Measurements from ENCODE around the gene NMNAT3. TPM values are rescaled to one million over a fixed set of nuclear protein-coding genes. Genes with fewer than 3 reads are reported as not detected.

The NMNAT3 gene
- polyA plus RNA-seq, 1 donor (not counting 4 experiments of a cell fraction or from before 2014, with no cell fraction given): 1.6 TPM

- H3K4me1 ChIP-seq (ENCODE audit: control insufficient read depth, extremely low read depth, insufficient read depth, low read length): peaks cover 5% of the 10 kb centered on the region
- no peaks in the 10 kb centered on the region for H4K20me1 ChIP-seq (ENCODE audit: control insufficient read depth, extremely low read depth, insufficient read depth, low read length)
- H3K4me2 ChIP-seq (ENCODE audit: control insufficient read depth, extremely low read depth, insufficient read depth, low read depth, low read length): no peak overlapping the region
- no peak overlapping the region for H3K9ac ChIP-seq (ENCODE audit: control insufficient read depth, extremely low read depth, insufficient read depth, low read length)
- H3K9me3 ChIP-seq (ENCODE audit: control insufficient read depth, low read depth, low read length): no peaks in the 10 kb centered on the region
- no peak overlapping the region for H3K4me3 ChIP-seq (ENCODE audit: control insufficient read depth in 2 of 3, extremely low read depth in 1 of 3, insufficient read depth in 2 of 3, low read depth in 1 of 3, low read length in 3 of 3)
- no peak overlapping the region for H2AFZ ChIP-seq (ENCODE audit: control insufficient read depth, low read length)
- no peaks in the 10 kb centered on the region for H3K79me2 ChIP-seq (ENCODE audit: control insufficient read depth, insufficient read depth, low read length)
- no peak overlapping the region for H3K27ac ChIP-seq (ENCODE audit: control insufficient read depth, insufficient read depth, low read length)
- no peaks in the 10 kb centered on the region for H3K9me1 ChIP-seq (ENCODE audit: control insufficient read depth, extremely low read depth, insufficient read depth, low read length)
- TF ChIP-seq EZH2 (IDR thresholded peaks at IDR 0.05; ENCODE audit: low read length): no peak
- peak; percentile 13 to 41 (median 33) for TF ChIP-seq CTCF (optimal IDR thresholded peaks at IDR 0.05 in 1 of 3, IDR thresholded peaks at IDR 0.05 in 1 of 3, conservative IDR thresholded peaks at IDR 0.05 in 1 of 3; ENCODE audit: extremely low read depth in 1 of 3, insufficient read depth in 2 of 3, low read length in 3 of 3)
- no peaks in the 10 kb centered on the region for H3K36me3 ChIP-seq (ENCODE audit: control insufficient read depth in 2 of 2, extremely low read depth in 1 of 2, insufficient read depth in 2 of 2, low read length in 2 of 2)
- DNase-seq (ENCODE audit: low read depth, low spot score): no peak
- peak; percentile 34 for FAIRE-seq
- dilution Hi-C loops (cut with MboI; ENCODE audit: extremely low pct_ligation_motif_present, low sequenced_read_pairs): no loop called here
- no peaks in the 10 kb centered on the region for H3K27me3 ChIP-seq (ENCODE audit: control insufficient read depth, extremely low read depth, insufficient read depth, low read length)
These were observed 125.0 kb downstream of the NMNAT3 start for GRCh38 chr3:139552632-139553365.

DNA sequence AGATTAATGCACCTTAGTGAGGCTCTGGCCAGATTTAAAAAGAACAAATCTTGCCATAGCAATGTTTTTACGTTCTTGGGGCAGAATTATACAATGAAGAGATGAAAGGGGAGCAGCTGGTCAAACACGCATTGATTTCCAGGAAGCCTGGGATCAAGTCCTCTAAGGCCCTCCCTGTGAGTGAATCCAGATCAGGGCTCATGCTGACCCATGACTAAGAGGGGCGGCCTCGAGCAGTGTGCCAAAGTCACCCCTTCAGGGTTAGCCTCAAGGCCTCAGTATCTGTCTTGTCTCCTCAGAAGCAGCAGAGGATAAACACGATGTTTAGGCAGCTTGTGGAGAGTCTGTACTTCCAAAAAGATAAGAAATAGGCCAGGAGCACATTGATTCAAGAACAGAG lies 129.0 kb downstream of the NMNAT3 start:
- Histone ChIP-seq H2AFZ (ENCODE audit: control insufficient read depth, low read length) (no peak overlapping the region), H3K9me1 (ENCODE audit: control insufficient read depth, extremely low read depth, insufficient read depth, low read length) (no peaks in the 10 kb centered on the region), H3K4me2 (ENCODE audit: control insufficient read depth, extremely low read depth, insufficient read depth, low read depth, low read length) (no peak overlapping the region), H3K36me3 (ENCODE audit: control insufficient read depth in 2 of 2, extremely low read depth in 1 of 2, insufficient read depth in 2 of 2, low read length in 2 of 2) (no peaks in the 10 kb centered on the region), H3K79me2 (ENCODE audit: control insufficient read depth, insufficient read depth, low read length) (no peaks in the 10 kb centered on the region), H3K4me1 (ENCODE audit: control insufficient read depth, extremely low read depth, insufficient read depth, low read length) (no peaks in the 10 kb centered on the region), H3K27ac (ENCODE audit: control insufficient read depth, insufficient read depth, low read length) (no peak overlapping the region), H3K9ac (ENCODE audit: control insufficient read depth, extremely low read depth, insufficient read depth, low read length) (no peak overlapping the region), H3K27me3 (ENCODE audit: control insufficient read depth, extremely low read depth, insufficient read depth, low read length) (no peaks in the 10 kb centered on the region), H4K20me1 (ENCODE audit: control insufficient read depth, extremely low read depth, insufficient read depth, low read length) (no peaks in the 10 kb centered on the region), H3K9me3 (ENCODE audit: control insufficient read depth, low read depth, low read length) (no peaks in the 10 kb centered on the region), H3K4me3 (ENCODE audit: control insufficient read depth in 2 of 3, extremely low read depth in 1 of 3, insufficient read depth in 2 of 3, low read depth in 1 of 3, low read length in 3 of 3) (no peak overlapping the region)
- dilution Hi-C loops (cut with MboI; ENCODE audit: extremely low pct_ligation_motif_present, low sequenced_read_pairs): no loop called here
- no peak for TF ChIP-seq CTCF (optimal IDR thresholded peaks at IDR 0.05 in 1 of 3, IDR thresholded peaks at IDR 0.05 in 1 of 3, conservative IDR thresholded peaks at IDR 0.05 in 1 of 3; ENCODE audit: extremely low read depth in 1 of 3, insufficient read depth in 2 of 3, low read length in 3 of 3)
- TF ChIP-seq EZH2 (IDR thresholded peaks at IDR 0.05; ENCODE audit: low read length): no peak
- FAIRE-seq (no peak), DNase-seq (ENCODE audit: low read depth, low spot score) (no peak)

Data from keratinocyte (primary cell).